ENCODE data around the gene CYBC1.

Gene CYBC1

GRCh38 chr17:82450357-82451106 lies at the start of gene CYBC1:
Gene CYBC1 (minus strand): TSS chr17:82450752. CDS start chr17:82449254, 1,498 bp downstream.
- peak within 1 kb of the TSS; percentile 88 for H3K27ac ChIP-seq
- 0 out of 2 replicates have a peak, but pooled peaks have one; percentile 7 for TF ChIP-seq CTCF (conservative IDR thresholded peaks at IDR 0.05)

- peak overlapping the region; percentile 80 for H3K27ac ChIP-seq
- TF ChIP-seq CTCF (conservative IDR thresholded peaks at IDR 0.05) = no peak
Measured at GRCh38 chr17:82497483-82498405, 47.2 kb upstream of the CYBC1 start.

- peak overlapping the region; percentile 80 for H3K27ac ChIP-seq
- no peak for TF ChIP-seq CTCF (conservative IDR thresholded peaks at IDR 0.05)
Measured at GRCh38 chr17:82496529-82497434, 46.2 kb upstream of the CYBC1 start.

GRCh38 chr17:82495844-82496528 lies 45.4 kb upstream of the CYBC1 start:
- TF ChIP-seq CTCF (conservative IDR thresholded peaks at IDR 0.05) = no peak
- H3K27ac ChIP-seq = no peak overlapping the region

- peak; percentile 80 for TF ChIP-seq CTCF (conservative IDR thresholded peaks at IDR 0.05)
- peak overlapping the region; percentile 45 for H3K27ac ChIP-seq
Measured at GRCh38 chr17:82494236-82495055, 43.9 kb upstream of the CYBC1 start.

- TF ChIP-seq CTCF (conservative IDR thresholded peaks at IDR 0.05) = no peak
- no peak overlapping the region for H3K27ac ChIP-seq
Measured at GRCh38 chr17:82493226-82493781, 42.8 kb upstream of the CYBC1 start.
